ENCODE measurements around the gene SPNS3.

SPNS3 gene

GRCh38 chr17:4515501-4515900 is 81.8 kb downstream of the SPNS3 start:
- Histone ChIP-seq H3K4me1 (ENCODE audit: control insufficient read depth, insufficient read depth, low read length) (no peaks in the 10 kb centered on the region), H3K9me3 (ENCODE audit: control insufficient read depth, insufficient read depth, low read depth, low read length) (no peaks in the 10 kb centered on the region), H3K27ac (ENCODE audit: extremely low read depth, low read depth, low read length) (no peak overlapping the region), H3K4me3 (ENCODE audit: low read depth, low read length) (no peak overlapping the region), H3K36me3 (ENCODE audit: control insufficient read depth in 2 of 2, insufficient read depth in 1 of 2, low read length in 2 of 2) (no peaks in the 10 kb centered on the region)
- ChIA-PET CTCF (interaction anchor here (0.6 kb wide), 1 partner anchor 171 kb away, joined by 4 read pairs; no protein-coding TSS in a partner anchor), POLR2A (interaction anchor here (0.5 kb wide), 1 partner anchor 255 kb away, joined by 3 read pairs; no protein-coding TSS in a partner anchor)
- TF ChIP-seq ZNF133 (tag by site-specific recombination; IDR thresholded peaks at IDR 0.05), result no peak
- TF ChIP-seq ZNF148 (tag by site-specific recombination; IDR thresholded peaks at IDR 0.05; ENCODE audit: borderline replicate concordance), result no peak

GRCh38 chr17:4516735-4517134 is 83.0 kb downstream of the SPNS3 start:
- ChIA-PET CTCF (interaction anchor here (0.6 to 0.7 kb wide), 3 partner anchors 62 to 305 kb away, joined by 3 to 4 read pairs (median 3); no protein-coding TSS in a partner anchor), POLR2A (interaction anchor here (0.6 to 1.1 kb wide), 2 partner anchors 20 to 30 kb away, joined by 4 read pairs; no protein-coding TSS in a partner anchor)
- H3K4me1 ChIP-seq (ENCODE audit: control insufficient read depth, insufficient read depth, low read length), result no peaks in the 10 kb centered on the region

More at GRCh38 chr17:4516735-4517134, 83.0 kb downstream of the SPNS3 start:
- H3K27ac ChIP-seq (ENCODE audit: extremely low read depth, low read depth, low read length), result no peak overlapping the region
- H3K4me3 ChIP-seq (ENCODE audit: low read depth, low read length), result no peak overlapping the region
- TF ChIP-seq PRDM2 (tag by site-specific recombination; IDR thresholded peaks at IDR 0.05; ENCODE audit: borderline replicate concordance), result no peak
- no peak for TF ChIP-seq ZNF174 (tag by site-specific recombination; IDR thresholded peaks at IDR 0.05)
- no peak for TF ChIP-seq ZNF704 (tag by site-specific recombination; IDR thresholded peaks at IDR 0.05)
- TF ChIP-seq ZNF239 (tag by site-specific recombination; IDR thresholded peaks at IDR 0.05), result no peak
- TF ChIP-seq ZNF37A (tag by site-specific recombination; IDR thresholded peaks at IDR 0.05), result no peak
- TF ChIP-seq AEBP2 (tag by site-specific recombination; IDR thresholded peaks at IDR 0.05; ENCODE audit: borderline replicate concordance), result no peak
- no peak for TF ChIP-seq KLF7 (tag by site-specific recombination; IDR thresholded peaks at IDR 0.05; ENCODE audit: borderline replicate concordance)
- TF ChIP-seq ZNF311 (tag by site-specific recombination; IDR thresholded peaks at IDR 0.05; ENCODE audit: borderline replicate concordance), result no peak
- no peak for TF ChIP-seq ZFP69B (tag by site-specific recombination; IDR thresholded peaks at IDR 0.05)
- H3K36me3 ChIP-seq (ENCODE audit: control insufficient read depth in 2 of 2, insufficient read depth in 1 of 2, low read length in 2 of 2), result no peaks in the 10 kb centered on the region
- no peaks in the 10 kb centered on the region for H3K9me3 ChIP-seq (ENCODE audit: control insufficient read depth, insufficient read depth, low read depth, low read length)

Measured in HEK293 (cell line).